Neural cell (in vitro differentiated cells): ENCODE results near the gene N4BP2L1. TPM values are rescaled to one million over a fixed set of nuclear protein-coding genes. Genes with fewer than 3 reads are reported as not detected.

ENCODE experiments used
- H2AFZ ChIP-seq: fragments of 200-600, 300-800 bp; sonication (generic), shearing (Covaris generic); 2 replicates; pipeline ENCODE4 v1.6.0; 2014; ENCODE audit warnings: low read depth, mild to moderate bottlenecking, antibody characterized with exemption, low read length, moderate library complexity
- H3F3A ChIP-seq: fragments of 200-600 bp; shearing (Covaris generic); 2 replicates; pipeline ENCODE4 v1.6.1; 2016; ENCODE audit warnings: mild to moderate bottlenecking, moderate library complexity, mixed read lengths, antibody characterized with exemption, low read length; ENCODE audit not compliant: insufficient read depth, poor library complexity, severe bottlenecking
- H3K27ac ChIP-seq: fragments of 200-600, 300-800 bp; sonication (generic), shearing (Covaris generic); 2 replicates; pipeline ENCODE4 v1.5.1; 2014; ENCODE audit warnings: mild to moderate bottlenecking, low read length, moderate library complexity
- H3K27me3 ChIP-seq: fragments of 300-800, 200-600 bp; sonication (generic), shearing (Covaris generic); 2 replicates; pipeline ENCODE4 v1.6.0; 2014; ENCODE audit warnings: mild to moderate bottlenecking, low read depth, low read length, moderate library complexity; ENCODE audit not compliant: insufficient read depth
- H3K36me3 ChIP-seq: fragments of 300-800, 200-600 bp; sonication (generic), shearing (Covaris generic); 2 replicates; pipeline ENCODE4 v1.5.1; 2014; ENCODE audit warnings: mild to moderate bottlenecking, antibody characterized with exemption, low read length, moderate library complexity; ENCODE audit not compliant: insufficient read depth
- H3K4me2 ChIP-seq: fragments of 300-800, 200-600 bp; sonication (generic), shearing (Covaris generic); 2 replicates; pipeline ENCODE4 v1.6.0; 2014; ENCODE audit warnings: mild to moderate bottlenecking, low read length
- H3K4me3 ChIP-seq: fragments of 300-800, 200-600 bp; sonication (generic), shearing (Covaris generic); 2 replicates; pipeline ENCODE4 v1.5.1; 2014; ENCODE audit warnings: mild to moderate bottlenecking, low read length, moderate library complexity
- H3K79me2 ChIP-seq: fragments of 200-600 bp; shearing (Covaris generic); replicated peaks from 2 replicates; pipeline ENCODE4 v1.6.0; 2014; ENCODE audit warnings: mild to moderate bottlenecking, low read length, moderate library complexity; ENCODE audit not compliant: insufficient read depth
- H3K9ac ChIP-seq: fragments of 300-800, 200-600 bp; sonication (generic), shearing (Covaris generic); 2 replicates; pipeline ENCODE4 v1.6.1; 2016; ENCODE audit warnings: mild to moderate bottlenecking, low read length, mixed read lengths
- H3K9me2 ChIP-seq: fragments of 200-600 bp; shearing (Covaris generic); 2 replicates; pipeline ENCODE4 v1.6.1; 2016; ENCODE audit warnings: mild to moderate bottlenecking, low read length, mixed read lengths; ENCODE audit not compliant: insufficient read depth
- H3K9me3 ChIP-seq: fragments of 200-600, 300-800 bp; sonication (generic), shearing (Covaris generic); 2 replicates; pipeline ENCODE4 v1.6.1; 2016; ENCODE audit warnings: mild to moderate bottlenecking, mixed run types, low read length, moderate library complexity, mixed read lengths
- H4K20me1 ChIP-seq: fragments of 200-600 bp; shearing (Covaris generic); 2 replicates; pipeline ENCODE4 v1.6.1; 2016; ENCODE audit warnings: mild to moderate bottlenecking, mixed run types; ENCODE audit not compliant: insufficient read depth
- EP300 ChIP-seq: fragments of 450-650 bp; conservative IDR thresholded peaks from 2 replicates; pipeline ENCODE4 v1.6.1; 2014; ENCODE audit warnings: antibody characterized with exemption, mild to moderate bottlenecking, moderate library complexity; ENCODE audit not compliant: poor library complexity, severe bottlenecking
- EZH2 ChIP-seq: fragments of 200-600, 300-800 bp; shearing (Covaris generic), sonication (generic); IDR thresholded peaks from 2 replicates; pipeline ENCODE4 v1.6.1; 2014; ENCODE audit warnings: antibody characterized with exemption, low read length, borderline replicate concordance, mild to moderate bottlenecking; ENCODE audit not compliant: insufficient read depth, poor library complexity, severe bottlenecking
- MXI1 ChIP-seq: fragments of 450-650 bp; conservative IDR thresholded peaks from 2 replicates; pipeline ENCODE4 v1.6.1; 2014; ENCODE audit warnings: antibody characterized with exemption, mild to moderate bottlenecking; ENCODE audit not compliant: poor library complexity, severe bottlenecking
- POLR2AphosphoS5 ChIP-seq: IDR thresholded peaks from 2 replicates; pipeline ENCODE4 v1.6.1; 2012
- RAD21 ChIP-seq: fragments of 450-650 bp; conservative IDR thresholded peaks from 2 replicates; pipeline ENCODE4 v1.6.1; 2014; ENCODE audit warnings: antibody characterized with exemption, mild to moderate bottlenecking, moderate library complexity
- REST ChIP-seq: IDR thresholded peaks from 2 replicates; pipeline ENCODE4 v1.6.1; 2012; ENCODE audit warnings: borderline replicate concordance
- SMC3 ChIP-seq: fragments of 450-650 bp; conservative IDR thresholded peaks from 2 replicates; pipeline ENCODE4 v1.6.1; 2014; ENCODE audit warnings: antibody characterized with exemption, mild to moderate bottlenecking, moderate library complexity; ENCODE audit not compliant: poor library complexity
- TAF1 ChIP-seq: IDR thresholded peaks from 2 replicates; pipeline ENCODE4 v1.6.1; 2012; ENCODE audit warnings: low read depth
- polyA plus RNA-seq: library from polyadenylated mRNA; depleted of rRNA; stranded (reverse); fragments of >200 nt; gene quantifications from 2 replicates; pipeline ENCODE4 v1.2.3, GENCODE V29; 2014
- TF ChIP-seq, protein P1 (sequence below): fragments of 450-650 bp; IDR thresholded peaks from 2 replicates; pipeline ENCODE4 v1.5.1; 2014; ENCODE audit warnings: antibody characterized with exemption, mild to moderate bottlenecking, moderate library complexity; ENCODE audit not compliant: poor library complexity, severe bottlenecking

N4BP2L1 gene
- polyA plus RNA-seq, 1 donor from 2014 or later, result 6.1 TPM

- Histone ChIP-seq H3K36me3 (no peaks in the 10 kb centered on the region), H3K9ac (no peak overlapping the region), H3K27ac (no peak overlapping the region), H3K4me2 (no peak overlapping the region), H4K20me1 (no peaks in the 10 kb centered on the region), H3K9me3 (no peaks in the 10 kb centered on the region), H3K27me3 (peaks cover 36% of the 10 kb centered on the region), H2AFZ (no peak overlapping the region), H3K4me3 (no peak overlapping the region), H3K9me2 (no peaks in the 10 kb centered on the region), H3K79me2 (no peaks in the 10 kb centered on the region), H3F3A (no peaks in the 10 kb centered on the region)
- no peak for TF ChIP-seq SMC3
- no peak for TF ChIP-seq TAF1
- no peak for TF ChIP-seq MXI1
- TF ChIP-seq, protein P1, sequence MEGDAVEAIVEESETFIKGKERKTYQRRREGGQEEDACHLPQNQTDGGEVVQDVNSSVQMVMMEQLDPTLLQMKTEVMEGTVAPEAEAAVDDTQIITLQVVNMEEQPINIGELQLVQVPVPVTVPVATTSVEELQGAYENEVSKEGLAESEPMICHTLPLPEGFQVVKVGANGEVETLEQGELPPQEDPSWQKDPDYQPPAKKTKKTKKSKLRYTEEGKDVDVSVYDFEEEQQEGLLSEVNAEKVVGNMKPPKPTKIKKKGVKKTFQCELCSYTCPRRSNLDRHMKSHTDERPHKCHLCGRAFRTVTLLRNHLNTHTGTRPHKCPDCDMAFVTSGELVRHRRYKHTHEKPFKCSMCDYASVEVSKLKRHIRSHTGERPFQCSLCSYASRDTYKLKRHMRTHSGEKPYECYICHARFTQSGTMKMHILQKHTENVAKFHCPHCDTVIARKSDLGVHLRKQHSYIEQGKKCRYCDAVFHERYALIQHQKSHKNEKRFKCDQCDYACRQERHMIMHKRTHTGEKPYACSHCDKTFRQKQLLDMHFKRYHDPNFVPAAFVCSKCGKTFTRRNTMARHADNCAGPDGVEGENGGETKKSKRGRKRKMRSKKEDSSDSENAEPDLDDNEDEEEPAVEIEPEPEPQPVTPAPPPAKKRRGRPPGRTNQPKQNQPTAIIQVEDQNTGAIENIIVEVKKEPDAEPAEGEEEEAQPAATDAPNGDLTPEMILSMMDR, result no peak
- TF ChIP-seq RAD21, result no peak
- TF ChIP-seq EP300, result no peak
- TF ChIP-seq POLR2AphosphoS5, result no peak
- no peak for TF ChIP-seq REST
- no peak for TF ChIP-seq EZH2
Observed at GRCh38 chr13:32430018-32430747, 2.3 kb upstream of the N4BP2L1 start.

DNA sequence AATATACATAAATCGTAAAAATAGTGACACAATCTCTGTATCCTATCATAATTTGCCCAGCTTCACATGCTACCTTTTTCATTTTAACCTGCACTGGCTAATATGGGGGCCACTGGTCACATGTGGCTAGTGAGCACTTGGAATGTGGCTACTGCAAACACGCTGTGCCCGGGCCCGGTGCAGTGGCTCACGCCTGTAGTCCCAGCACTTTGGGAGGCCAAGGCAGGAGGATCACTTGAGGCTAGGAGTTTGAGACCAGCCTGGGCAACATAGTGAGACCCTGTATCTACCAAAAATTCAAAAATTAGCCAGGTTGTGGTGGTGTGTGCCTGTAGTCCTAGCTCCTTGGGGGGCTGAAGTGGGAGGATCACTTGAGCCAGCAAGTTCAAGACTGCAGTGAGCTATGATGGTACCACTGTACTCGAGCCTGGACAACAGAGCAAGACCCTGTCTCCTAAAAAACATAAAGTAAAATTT lies 1.5 kb upstream of the N4BP2L1 start:
- TF ChIP-seq POLR2AphosphoS5, result no peak
- TF ChIP-seq TAF1, result no peak
- no peak for TF ChIP-seq REST
- TF ChIP-seq RAD21, result no peak
- no peak for TF ChIP-seq MXI1
- TF ChIP-seq SMC3, result no peak
- no peak for TF ChIP-seq EP300
- no peak for TF ChIP-seq EZH2
- TF ChIP-seq, protein P1, result no peak
- Histone ChIP-seq H3K9ac (no peak overlapping the region), H3K27me3 (peaks cover 36% of the 10 kb centered on the region), H3K4me2 (no peak overlapping the region), H3K36me3 (no peaks in the 10 kb centered on the region), H3K9me2 (no peaks in the 10 kb centered on the region), H3K79me2 (no peaks in the 10 kb centered on the region), H4K20me1 (no peaks in the 10 kb centered on the region), H2AFZ (no peak overlapping the region), H3F3A (no peaks in the 10 kb centered on the region), H3K9me3 (no peaks in the 10 kb centered on the region), H3K27ac (no peak overlapping the region), H3K4me3 (no peak overlapping the region)
